Hepatocyte (in vitro differentiated cells): ENCODE results near the gene FSIP1.

Source experiments
- CTCF ChIP-seq: fragments of 200-600 bp; sonication (generic); IDR thresholded peaks from 2 replicates; pipeline ENCODE4 v1.5.1; 2016; ENCODE audit warnings: antibody characterized with exemption, mild to moderate bottlenecking; ENCODE audit not compliant: poor library complexity
- EZH2 ChIP-seq: fragments of 200-600 bp; sonication (generic); IDR thresholded peaks from 2 replicates; pipeline ENCODE4 v1.6.1; 2016; ENCODE audit warnings: antibody characterized with exemption, mild to moderate bottlenecking, borderline replicate concordance

GRCh38 chr15:39598958-39599845 is 183.4 kb downstream of the FSIP1 start:
- TF ChIP-seq EZH2 (no peak), CTCF (no peak)
